Lung (tissue), 12 donors: ENCODE measurements around the gene DCDC2C. TPM values are rescaled to one million over a fixed set of nuclear protein-coding genes. Genes with fewer than 3 reads are reported as not detected.

Experiments used
- ATAC-seq: fragments of 200-7000 bp; cut with Tn5 transposase; one replicate; pipeline ENCODE4 v1.9.1; 2020; ENCODE audit warnings: moderate number of reproducible peaks; ENCODE audit not compliant: insufficient read depth, low FRiP score
- DNase-seq, 3 donors: peaks; one replicate each; pipeline ENCODE4 v3.0.0-alpha.2; 2013 to 2017
- H3K27ac ChIP-seq, 2 donors: one replicate each; pipeline ENCODE4 v1.5.1; 2013; ENCODE audit warnings: mild to moderate bottlenecking in 2 of 2, moderate library complexity in 2 of 2, control low read depth in 1 of 2, inconsistent platforms in 1 of 2, low read depth in 1 of 2, low read length in 1 of 2
- H3K27me3 ChIP-seq, 3 donors: one replicate each; pipeline ENCODE4 v1.5.1; 2013; ENCODE audit warnings: low read length in 2 of 3; ENCODE audit not compliant: control insufficient read depth in 3 of 3, insufficient read depth in 3 of 3
- H3K36me3 ChIP-seq, 4 donors: one replicate each; pipeline ENCODE4 v1.5.1; 2013; ENCODE audit warnings: low read length in 4 of 4, mild to moderate bottlenecking in 1 of 4, moderate library complexity in 1 of 4; ENCODE audit not compliant: control insufficient read depth in 4 of 4, insufficient read depth in 4 of 4
- H3K4me1 ChIP-seq, 5 donors: one replicate each; pipeline ENCODE4 v1.5.1; 2013; ENCODE audit warnings: low read length in 5 of 5, mild to moderate bottlenecking in 2 of 5, moderate library complexity in 1 of 5; ENCODE audit not compliant: control insufficient read depth in 5 of 5, insufficient read depth in 5 of 5
- H3K4me3 ChIP-seq: one replicate; pipeline ENCODE4 v1.5.1; 2013; ENCODE audit warnings: mild to moderate bottlenecking, control low read depth, moderate library complexity
- H3K9ac ChIP-seq, 2 donors: one replicate each; pipeline ENCODE4 v1.5.1; 2013; ENCODE audit warnings: low read length in 2 of 2, control low read depth in 1 of 2; ENCODE audit not compliant: insufficient read depth in 1 of 2
- H3K9me3 ChIP-seq, 4 donors: one replicate each; pipeline ENCODE4 v1.5.1; 2013; ENCODE audit warnings: low read length in 3 of 4, mild to moderate bottlenecking in 1 of 4, moderate library complexity in 1 of 4; ENCODE audit not compliant: control insufficient read depth in 4 of 4, insufficient read depth in 3 of 4
- CTCF ChIP-seq: IDR thresholded peaks from 2 replicates; pipeline ENCODE4 v1.5.1; 2012; ENCODE audit warnings: mild to moderate bottlenecking; ENCODE audit errors: control extremely low read depth, extremely low read depth
- whole genome bisulfite sequencing, 2 donors: extraction: QIAGEN DNeasy Blood & Tissue Kit; methylation state at CpG; one replicate each; pipeline ENCODE4 v1.1.7; 2013; 5-methylcytosine and 5-hydroxymethylcytosine counted together
- polyA plus RNA-seq, 2 donors: library from polyadenylated mRNA; stranded (reverse); fragments of 200-250 nt; gene quantifications; one replicate each; pipeline ENCODE4 v1.2.1, GENCODE V29; 2013
- total RNA-seq, 2 donors: library from RNA; depleted of rRNA in 1 of 2; stranded (reverse); fragments of >200 nt in 1 of 2; gene quantifications; one replicate each; pipeline ENCODE4 v1.2.1, GENCODE V29; 2014 to 2021
- donor health status: control.
- donor health status: control.
- donor health status: Bipolar disorder and iron deficiency.
- donor health status: healthy.
- donor health status: DM: yes; HTN: yes; CAD: no.

The DCDC2C gene
- total and polyA plus RNA-seq, 4 donors, result 0.37 TPM; not detected in 3

GRCh38 chr2:3736112-3736511 is 32.7 kb downstream of the DCDC2C start:
- 82 to 91% methylated on average over 7 of the region's 7 CpGs for WGBS, 2 donors

GRCh38 chr2:3737128-3737527 is 33.8 kb downstream of the DCDC2C start:
- no peak for TF ChIP-seq CTCF
- ATAC-seq, result no peak
- H3K9me3 ChIP-seq, result peaks cover 0 to 2% (median 0%) of the 10 kb centered on the region in 4 donors
- no peak overlapping the region for H3K9ac ChIP-seq
- H3K36me3 ChIP-seq, result no peaks in the 10 kb centered on the region
- 80 to 83% methylated on average over 9 of the region's 9 CpGs for WGBS, 2 donors
- no peak for DNase-seq
- H3K4me3 ChIP-seq, result no peak overlapping the region
- H3K27ac ChIP-seq, result no peak overlapping the region
- H3K4me1 ChIP-seq, result no peaks in the 10 kb centered on the region
- peaks cover 0 to 7% (median 0%) of the 10 kb centered on the region in 3 donors for H3K27me3 ChIP-seq

More at GRCh38 chr2:3736112-3736511, 32.7 kb downstream of the DCDC2C start:
- ATAC-seq, result no peak
- Histone ChIP-seq H3K4me1 (no peaks in the 10 kb centered on the region), H3K27me3 (peaks cover 0 to 7% (median 0%) of the 10 kb centered on the region in 3 donors), H3K27ac (no peak overlapping the region), H3K9ac (no peak overlapping the region), H3K4me3 (no peak overlapping the region), H3K36me3 (no peaks in the 10 kb centered on the region), H3K9me3 (peaks cover 0 to 2% (median 0%) of the 10 kb centered on the region in 4 donors)
- no peak for TF ChIP-seq CTCF
- DNase-seq, result no peak

GRCh38 chr2:3738454-3738853 is 35.1 kb downstream of the DCDC2C start:
- H3K4me1 ChIP-seq, result no peaks in the 10 kb centered on the region

More at GRCh38 chr2:3738454-3738853, 35.1 kb downstream of the DCDC2C start:
- Histone ChIP-seq H3K27me3 (peaks cover 0 to 7% (median 0%) of the 10 kb centered on the region in 3 donors), H3K36me3 (no peaks in the 10 kb centered on the region), H3K9me3 (peaks cover 0 to 2% (median 0%) of the 10 kb centered on the region in 4 donors), H3K27ac (no peak overlapping the region), H3K9ac (no peak overlapping the region), H3K4me3 (no peak overlapping the region)
- WGBS, 2 donors, result 50 to 59% methylated on average over 3 of the region's 3 CpGs
- ATAC-seq (no peak), DNase-seq (peak in 2 of 3 donors; percentile 37 to 43)
- TF ChIP-seq CTCF, result no peak
